IPS-18c (cell line): Measurements from ENCODE around the gene TRERF1.

Source experiments
- H3K4me3 ChIP-seq: 2 replicates; pipeline ENCODE4 v1.7.0; 2013; ENCODE audit warnings: low read depth, mild to moderate bottlenecking, low read length, moderate library complexity; ENCODE audit not compliant: insufficient read depth
- H3K9me3 ChIP-seq: one replicate; pipeline ENCODE4 v1.6.1; 2013; ENCODE audit warnings: mild to moderate bottlenecking, low read length, moderate library complexity; ENCODE audit not compliant: control insufficient read depth, insufficient read depth

TRERF1 gene

DNA sequence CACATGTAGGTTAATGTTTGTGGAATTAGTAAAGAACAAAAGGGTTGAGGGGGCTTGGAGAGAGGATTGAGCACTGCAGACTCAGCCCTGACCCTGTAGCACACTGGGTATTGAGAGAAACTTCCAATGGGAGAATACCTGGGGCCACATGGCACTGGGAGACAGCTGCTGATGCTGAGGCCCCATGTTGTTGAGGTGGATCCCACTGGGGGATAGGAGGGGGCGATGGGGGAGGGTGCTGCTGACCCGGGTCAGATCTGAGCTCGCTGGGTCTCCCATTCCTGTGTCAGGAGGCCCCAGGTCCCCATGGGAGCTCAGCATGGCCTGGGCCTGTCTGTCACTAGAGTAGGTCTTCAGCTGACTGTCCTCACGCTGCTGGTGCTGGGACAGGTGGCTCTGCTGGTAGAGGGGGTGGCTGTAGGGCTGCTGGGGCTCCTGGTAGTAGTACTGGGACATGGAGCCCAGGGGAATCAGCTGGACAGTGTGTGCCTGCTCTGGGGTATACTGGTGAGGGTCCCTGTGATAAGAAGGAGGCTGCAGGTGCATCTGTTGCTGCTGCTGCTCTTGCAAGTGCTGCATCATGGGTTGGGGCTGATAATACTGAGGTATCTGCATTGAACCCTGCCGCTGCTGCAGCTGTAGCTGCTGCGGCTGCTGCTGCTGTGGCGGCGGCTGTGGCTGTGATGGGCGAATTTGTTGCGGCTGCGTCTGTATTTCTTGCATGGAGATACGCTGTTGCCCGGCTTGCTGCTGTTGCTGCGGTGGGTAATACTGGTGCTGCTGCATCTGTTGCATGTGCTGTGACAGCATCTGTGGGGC is 183.5 kb downstream of the TRERF1 start:
- Histone ChIP-seq H3K4me3 (no peak overlapping the region), H3K9me3 (no peaks in the 10 kb centered on the region)

DNA sequence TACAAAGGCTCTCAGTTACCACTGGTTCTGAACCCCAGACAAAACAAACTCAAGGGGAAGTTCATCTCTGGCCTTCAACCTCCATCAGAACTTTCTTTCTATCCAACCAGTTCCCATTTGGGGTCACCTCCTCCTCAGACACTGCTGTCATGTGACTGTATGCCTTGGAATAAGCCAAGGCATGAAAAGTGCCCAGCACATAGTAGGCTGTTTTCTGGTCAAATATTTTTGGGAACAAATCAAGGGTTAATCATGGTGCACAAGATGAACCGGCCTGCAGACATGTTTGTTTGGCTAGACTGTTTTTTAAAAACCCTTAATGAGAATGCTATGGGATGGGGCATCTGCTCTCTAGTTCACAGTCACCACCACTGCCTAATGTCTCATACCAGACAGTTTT is 185.2 kb downstream of the TRERF1 start:
- no peaks in the 10 kb centered on the region for H3K9me3 ChIP-seq
- H3K4me3 ChIP-seq, result no peak overlapping the region

DNA sequence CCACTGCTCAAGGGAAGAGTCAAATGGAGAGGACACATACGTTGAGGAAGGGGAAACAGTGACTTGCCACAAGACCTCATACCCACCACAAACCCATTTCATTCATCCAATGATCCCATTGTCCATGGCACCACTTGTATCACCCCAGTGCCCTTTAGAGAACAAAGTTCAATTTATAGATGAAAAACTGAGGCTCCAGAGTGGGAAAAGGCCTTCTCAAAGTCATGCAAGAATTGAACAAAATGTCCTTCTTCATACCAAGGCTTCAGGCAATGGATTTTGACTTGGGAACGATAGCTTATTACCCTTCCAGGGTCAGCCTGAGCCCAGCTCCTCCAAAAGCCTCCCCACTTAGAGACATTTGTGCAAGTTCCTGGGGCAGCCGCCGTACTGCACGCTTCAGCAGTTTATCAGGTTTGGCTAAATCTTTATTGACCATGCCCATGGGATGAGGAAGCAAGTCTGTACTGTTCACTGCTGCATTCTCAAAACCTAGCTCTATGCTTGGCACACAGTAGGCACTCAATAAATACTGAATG is 186.8 kb downstream of the TRERF1 start:
- H3K9me3 ChIP-seq, result no peaks in the 10 kb centered on the region
- H3K4me3 ChIP-seq, result no peak overlapping the region

DNA sequence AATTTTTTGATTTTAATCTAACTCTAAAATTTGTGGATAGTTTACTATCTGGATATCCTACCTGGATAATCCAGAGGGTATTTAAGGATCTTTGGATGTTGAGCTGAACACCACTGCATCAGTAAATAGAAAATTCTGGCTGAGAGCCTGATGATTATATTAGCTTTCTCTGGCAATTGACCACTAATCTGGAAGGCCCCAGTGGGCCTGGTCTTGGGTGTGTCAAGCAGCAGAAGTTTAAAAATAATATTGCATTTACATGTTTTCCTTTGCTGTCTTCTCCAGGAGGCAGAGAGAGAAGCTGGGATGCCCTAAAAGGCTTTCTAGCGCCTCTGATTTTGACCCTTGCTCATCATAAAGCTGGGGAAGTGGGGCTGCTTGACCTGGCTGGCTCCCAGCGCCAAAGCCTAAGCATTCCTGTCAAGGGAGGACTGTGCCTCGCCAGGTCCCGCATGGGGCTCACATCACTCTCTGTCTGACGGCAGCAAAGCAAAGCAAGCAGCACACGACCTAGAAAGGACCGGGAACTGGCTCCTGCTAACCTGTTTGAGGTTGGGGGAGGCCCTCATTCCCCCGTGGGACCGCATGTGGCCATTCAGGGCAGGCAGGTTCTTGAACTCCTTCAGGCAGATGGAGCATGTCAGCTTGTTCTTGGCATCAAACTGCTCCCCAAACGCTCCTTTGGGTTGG is 187.4 kb downstream of the TRERF1 start:
- Histone ChIP-seq H3K9me3 (no peaks in the 10 kb centered on the region), H3K4me3 (no peak overlapping the region)

DNA sequence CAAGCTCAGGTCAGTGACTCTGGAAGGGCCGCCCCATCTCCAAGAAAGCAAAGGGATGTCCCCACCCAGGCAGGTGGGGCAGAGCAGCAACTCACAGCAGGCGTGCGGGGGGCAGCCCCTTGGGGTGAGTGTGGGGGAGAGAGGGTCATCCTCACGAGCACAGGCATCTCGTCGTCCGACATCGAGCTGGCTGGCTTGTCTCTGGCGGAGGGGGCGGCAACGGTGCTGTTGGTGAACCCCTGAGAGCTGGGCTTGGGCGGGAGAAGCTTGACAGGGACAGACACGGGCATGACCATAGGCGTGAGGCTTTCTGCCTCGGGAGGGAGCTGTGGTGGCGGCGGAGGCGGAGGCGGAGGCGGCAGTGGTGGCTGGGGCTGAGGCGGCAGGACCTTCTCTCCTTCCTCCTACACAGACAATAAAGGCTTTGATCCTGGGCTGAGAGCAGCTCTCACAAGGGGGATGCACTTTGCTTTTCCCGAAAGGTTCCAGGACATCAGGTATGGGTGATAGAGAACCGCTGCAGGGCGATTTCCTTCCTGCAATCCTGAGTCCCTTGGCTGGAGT is 188.5 kb downstream of the TRERF1 start:
- Histone ChIP-seq H3K9me3 (no peaks in the 10 kb centered on the region), H3K4me3 (no peak overlapping the region)

DNA sequence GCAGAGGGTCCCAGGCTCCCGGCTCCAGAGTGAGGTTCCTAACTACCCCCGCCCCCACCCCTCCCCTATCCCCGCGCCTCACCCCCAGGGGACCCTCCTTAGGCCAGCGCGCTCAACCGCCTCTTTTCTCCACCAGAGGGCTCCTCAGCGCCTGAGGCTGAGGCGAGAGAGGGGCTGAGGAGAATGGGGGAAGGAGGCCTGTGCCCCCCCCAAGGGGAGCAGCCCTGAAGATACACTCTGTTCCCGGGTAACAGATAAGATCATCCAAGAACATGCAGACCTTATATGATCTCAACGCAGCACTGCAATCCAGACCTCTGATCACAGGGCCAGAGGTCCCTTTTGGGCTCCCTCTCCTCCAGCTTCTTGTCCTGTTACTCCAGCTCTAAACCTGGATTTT is 190.8 kb downstream of the TRERF1 start:
- Histone ChIP-seq H3K9me3 (no peaks in the 10 kb centered on the region), H3K4me3 (no peak overlapping the region)

DNA sequence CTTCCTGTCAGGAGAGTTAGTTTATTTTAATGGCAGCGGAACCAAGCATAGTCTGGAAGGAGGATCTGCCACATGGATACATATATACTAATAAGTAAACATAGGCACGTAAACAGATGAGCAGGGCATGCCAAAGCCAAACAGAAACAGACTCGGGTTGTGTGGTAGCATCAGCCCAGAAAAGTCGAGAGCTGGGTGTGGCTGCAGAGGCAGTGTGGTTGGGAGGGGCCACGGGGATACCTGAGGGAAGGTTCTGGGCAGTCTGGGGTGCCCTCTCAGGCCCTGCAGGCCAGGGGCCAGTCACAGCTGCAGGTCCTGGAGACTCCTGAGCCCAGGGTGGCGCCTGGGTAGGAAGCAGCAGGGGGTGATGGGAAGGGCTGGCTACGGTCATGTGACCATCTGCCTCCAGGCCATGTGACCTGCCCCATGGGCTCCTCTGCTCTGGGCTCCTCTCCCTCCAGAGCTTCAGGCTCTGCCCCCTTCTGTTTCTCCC is 191.3 kb downstream of the TRERF1 start:
- H3K9me3 ChIP-seq, result no peaks in the 10 kb centered on the region
- H3K4me3 ChIP-seq, result no peak overlapping the region

DNA sequence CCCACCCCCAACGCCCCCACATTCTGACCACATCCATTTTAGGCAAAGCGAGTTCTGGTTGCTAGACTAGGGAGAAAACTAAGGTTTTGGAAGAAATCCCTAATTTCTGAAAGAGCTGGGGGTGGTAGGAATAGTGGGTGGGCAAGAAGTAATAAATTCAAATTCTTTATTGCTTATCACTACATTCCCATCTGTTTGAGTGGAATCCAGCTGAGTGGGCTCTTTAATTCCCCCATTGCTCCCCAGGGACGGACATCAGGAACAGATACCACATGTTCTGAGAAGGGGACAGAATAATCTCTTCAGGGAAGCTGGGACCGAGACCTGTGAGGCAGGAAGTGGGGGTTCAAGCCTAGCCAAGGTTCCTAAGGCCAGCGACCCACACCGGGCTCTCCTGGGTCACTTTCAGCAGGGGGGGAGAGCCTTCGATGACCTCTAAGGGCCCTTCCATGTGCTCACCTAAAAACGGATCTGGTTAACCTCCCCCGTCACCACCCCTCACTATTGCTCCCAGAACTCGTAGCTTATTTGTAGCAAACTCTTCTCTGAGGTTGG is 191.8 kb downstream of the TRERF1 start:
- H3K4me3 ChIP-seq, result no peak overlapping the region
- H3K9me3 ChIP-seq, result no peaks in the 10 kb centered on the region

DNA sequence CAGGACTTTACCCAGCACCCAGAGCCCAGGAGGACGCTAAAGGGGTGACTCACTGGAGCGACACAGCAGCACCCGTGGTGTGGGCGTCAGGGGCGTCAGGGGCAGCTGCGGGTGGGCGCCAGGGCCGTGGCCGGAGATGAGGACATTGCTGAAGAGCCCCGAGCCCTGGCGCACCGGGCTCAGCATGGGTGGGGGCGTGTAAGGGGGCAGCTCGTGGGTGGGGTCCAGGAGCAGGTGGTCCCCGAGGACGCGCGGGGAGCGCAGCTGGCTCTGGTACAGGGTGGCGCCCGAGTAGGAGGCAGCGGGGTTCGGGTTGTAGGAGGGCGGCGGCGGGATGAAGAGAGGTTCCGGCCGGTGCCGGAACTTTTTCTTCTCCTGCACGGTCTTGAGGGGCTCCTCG is 192.4 kb downstream of the TRERF1 start:
- H3K9me3 ChIP-seq, result no peaks in the 10 kb centered on the region
- H3K4me3 ChIP-seq, result no peak overlapping the region

DNA sequence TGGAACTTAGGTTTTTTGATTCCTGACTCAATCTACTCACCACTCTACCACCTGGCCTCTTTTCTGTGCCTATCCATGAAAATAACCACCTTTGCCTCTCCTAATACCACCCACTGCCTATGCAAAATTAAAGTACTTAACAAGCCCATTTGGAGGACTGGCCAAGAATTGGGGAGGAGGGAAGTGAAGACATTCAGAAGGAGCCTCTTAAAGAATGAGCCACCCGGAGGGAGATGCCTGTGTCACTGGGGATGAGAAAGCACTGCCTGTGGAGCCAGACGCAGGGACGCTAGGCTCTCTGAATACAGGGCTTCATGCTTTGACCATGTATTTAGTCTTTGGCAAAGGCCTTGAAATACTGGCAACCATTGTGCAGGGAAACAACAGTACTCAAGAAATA is 194.1 kb downstream of the TRERF1 start:
- Histone ChIP-seq H3K9me3 (no peaks in the 10 kb centered on the region), H3K4me3 (no peak overlapping the region)

DNA sequence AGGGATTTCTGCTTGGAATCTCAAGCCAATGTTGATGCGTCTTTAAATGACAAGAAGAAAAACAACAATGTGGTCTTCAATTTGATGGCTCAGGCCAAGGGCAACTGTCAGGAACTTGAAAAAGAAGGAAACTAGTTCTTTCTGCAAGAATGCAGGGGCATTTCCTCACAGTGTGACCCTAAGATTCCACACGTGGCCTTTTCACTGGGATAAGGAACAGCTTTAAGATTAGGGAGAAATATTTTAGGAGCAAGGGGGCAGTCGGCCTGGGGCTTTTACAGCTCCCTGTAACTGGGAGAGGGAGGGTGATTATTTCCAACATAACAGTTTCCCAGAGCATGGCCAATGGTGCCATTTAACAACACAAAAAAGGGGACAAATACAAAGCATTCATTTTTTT is 194.7 kb downstream of the TRERF1 start:
- H3K9me3 ChIP-seq, result no peaks in the 10 kb centered on the region
- no peak overlapping the region for H3K4me3 ChIP-seq

DNA sequence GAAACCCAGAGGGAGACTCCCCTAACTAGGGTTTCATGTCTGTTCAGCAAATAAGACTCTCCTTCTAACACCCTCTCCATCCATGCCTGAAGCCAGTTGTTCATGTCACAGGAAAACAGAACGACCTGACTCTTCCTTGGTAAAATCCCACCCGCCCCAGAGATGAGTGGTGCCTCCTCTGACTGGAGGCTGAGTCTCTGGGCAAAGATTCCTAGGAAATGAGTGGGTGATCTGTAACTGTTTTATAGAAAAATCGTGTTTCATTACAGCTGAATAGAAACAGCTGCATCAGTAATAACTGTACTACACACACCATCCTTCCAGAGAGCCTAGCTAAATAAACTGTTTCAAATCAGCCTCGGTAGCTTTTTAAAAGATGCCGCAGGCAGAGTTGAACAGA is 196.7 kb downstream of the TRERF1 start:
- H3K4me3 ChIP-seq, result no peak overlapping the region
- no peaks in the 10 kb centered on the region for H3K9me3 ChIP-seq

DNA sequence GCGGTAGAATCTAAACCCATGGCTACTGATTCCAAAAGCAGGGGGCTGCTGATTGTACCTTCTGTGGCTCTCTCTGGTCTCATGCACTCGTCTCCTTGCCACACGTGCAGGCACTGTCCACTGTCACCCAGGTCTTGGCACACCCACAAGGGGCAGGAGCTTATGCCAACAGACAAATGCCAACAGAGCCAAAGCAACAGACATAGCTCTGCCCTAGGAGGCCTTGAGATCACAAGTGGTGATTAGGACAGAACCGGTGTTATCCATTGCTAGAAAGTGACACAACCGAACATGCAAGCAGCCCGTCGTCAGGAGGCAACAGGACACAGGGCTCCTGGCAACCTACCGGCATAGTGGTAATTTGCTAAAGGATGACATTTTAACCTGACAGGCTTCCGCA is 197.2 kb downstream of the TRERF1 start:
- no peaks in the 10 kb centered on the region for H3K9me3 ChIP-seq

DNA sequence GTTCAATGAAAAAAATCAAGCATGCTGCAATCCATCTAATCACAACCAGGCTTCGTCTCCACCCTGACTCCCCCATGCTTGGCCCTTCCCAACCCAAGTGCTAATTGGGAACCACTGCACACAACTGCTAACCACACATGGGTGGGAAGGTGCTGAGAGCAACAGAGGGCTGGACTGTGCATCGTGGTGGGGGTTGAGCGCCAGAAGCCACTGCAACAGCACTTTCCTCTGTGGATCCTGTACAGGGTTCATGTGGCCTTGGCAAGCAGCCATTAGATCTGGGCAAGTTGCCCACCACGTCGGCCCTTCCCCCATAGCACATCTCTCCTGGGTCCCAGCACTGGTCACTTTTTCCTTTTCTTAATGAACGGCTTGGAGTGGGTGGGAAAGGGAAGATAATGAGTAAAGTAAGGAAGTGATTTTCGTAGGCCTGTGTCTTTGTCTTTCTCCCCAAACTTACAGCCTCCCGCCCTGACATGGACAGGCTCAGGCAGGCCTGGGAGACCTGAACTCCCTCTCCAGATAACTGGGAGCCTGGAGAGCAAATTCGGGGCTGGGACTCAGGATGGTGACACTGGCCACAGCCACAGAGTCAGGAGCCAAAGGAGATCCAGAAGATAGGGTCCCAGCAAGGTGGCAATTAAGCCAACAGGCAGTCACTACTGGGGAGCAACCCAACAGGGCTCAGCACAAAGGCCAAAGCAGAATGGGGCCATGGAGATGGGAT is 199.7 kb downstream of the TRERF1 start:
- no peaks in the 10 kb centered on the region for H3K9me3 ChIP-seq
- no peak overlapping the region for H3K4me3 ChIP-seq

More for the DNA sequence above, 197.2 kb downstream of the TRERF1 start:
- no peak overlapping the region for H3K4me3 ChIP-seq

DNA sequence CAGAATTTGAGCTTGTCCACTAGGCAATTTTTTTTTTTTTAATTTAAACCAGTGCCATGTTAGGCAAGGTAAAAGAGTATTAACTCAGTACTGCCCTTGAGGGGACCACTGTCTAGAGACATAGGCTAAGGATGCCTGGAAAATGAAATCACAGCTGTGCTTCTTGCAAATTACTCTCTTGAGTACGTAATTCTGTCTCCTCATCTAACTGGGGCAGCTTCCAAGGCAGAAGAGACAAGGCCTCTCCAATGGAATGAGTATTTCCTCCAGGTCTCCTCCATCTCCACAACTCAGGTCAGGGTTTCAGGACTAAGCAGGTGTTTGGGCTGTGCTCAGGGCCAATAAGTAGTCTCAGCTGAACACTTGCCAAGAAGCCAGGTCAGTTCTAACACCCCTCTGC is 200.2 kb downstream of the TRERF1 start:
- Histone ChIP-seq H3K9me3 (no peaks in the 10 kb centered on the region), H3K4me3 (no peak overlapping the region)

DNA sequence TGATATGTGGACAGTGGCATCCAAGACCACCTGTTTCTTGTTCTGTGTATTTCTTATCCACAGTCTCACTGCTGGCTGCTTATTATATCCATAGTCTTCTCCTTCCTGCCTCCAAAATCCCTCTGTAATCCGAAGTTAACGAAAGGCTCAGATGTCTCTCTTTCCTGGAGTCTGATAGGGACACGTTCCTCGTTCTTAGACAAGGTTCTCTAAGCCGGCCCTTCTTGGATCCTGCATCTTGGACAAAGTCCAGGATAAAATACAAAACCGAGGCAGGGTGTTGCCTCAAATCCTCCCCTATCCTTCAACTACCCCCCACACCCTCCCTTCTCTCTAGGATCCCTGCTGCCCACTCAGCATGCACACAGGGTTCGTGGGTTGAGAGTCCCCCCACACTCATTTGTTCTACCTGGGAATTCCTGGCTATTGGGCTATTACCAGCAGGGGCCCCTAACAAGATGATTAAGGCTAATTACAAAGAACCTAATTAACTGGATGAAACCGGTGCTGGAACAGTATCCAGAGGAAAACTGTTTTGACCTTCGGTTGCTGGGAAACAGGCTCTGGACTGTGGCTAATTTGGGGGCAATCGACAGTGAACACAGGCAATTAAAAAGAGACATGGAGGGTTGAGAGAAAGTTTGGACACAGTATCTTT is 201.3 kb downstream of the TRERF1 start:
- Histone ChIP-seq H3K9me3 (no peaks in the 10 kb centered on the region), H3K4me3 (no peak overlapping the region)

DNA sequence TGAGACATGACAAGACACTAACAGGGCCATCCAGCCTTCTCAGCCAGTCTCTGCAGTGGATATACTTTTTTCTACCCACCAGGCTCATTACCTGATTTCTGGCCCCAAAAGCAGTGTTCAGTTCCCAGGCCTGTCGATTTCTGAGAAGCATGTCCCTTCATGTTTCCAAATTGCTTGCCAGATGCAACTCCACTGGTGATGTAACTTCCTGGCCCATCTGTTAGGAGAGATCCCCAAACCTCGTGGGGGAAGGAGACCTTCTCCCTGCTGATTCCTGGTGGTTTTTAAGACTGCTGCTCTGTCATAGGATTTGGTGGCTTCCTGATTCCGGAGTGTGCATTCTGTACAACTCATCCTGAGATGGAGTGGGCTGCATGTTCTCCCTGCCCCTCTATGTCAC is 202.4 kb downstream of the TRERF1 start:
- no peak overlapping the region for H3K4me3 ChIP-seq
- H3K9me3 ChIP-seq, result no peaks in the 10 kb centered on the region
